GM19043 (cell line): ENCODE data around the gene LRCH3.
A peak's percentile ranks its signal among the peaks of the same experiment; 100 is the strongest.

ENCODE experiments used
- ATAC-seq: cut with Tn5 transposase; IDR thresholded peaks from one replicate; pipeline ENCODE4 v1.9.1; 2021; ENCODE audit warnings: low read depth; ENCODE audit not compliant: unreplicated experiment

Gene LRCH3

GRCh38 chr3:197791113-197791891 is at the start of gene LRCH3:
TSS of gene LRCH3 (plus strand) at chr3:197791254. CDS start at chr3:197791279, 25 bp downstream.
- peak; percentile 72 for ATAC-seq

GRCh38 chr3:197742787-197743186 is 48.3 kb upstream of the LRCH3 start:
- no peak for ATAC-seq

- ATAC-seq: no peak
Measured at GRCh38 chr3:197746209-197746608, 44.8 kb upstream of the LRCH3 start.

GRCh38 chr3:197746801-197747237 is 44.2 kb upstream of the LRCH3 start:
- no peak for ATAC-seq

GRCh38 chr3:197748597-197749314 is 42.3 kb upstream of the LRCH3 start:
- no peak for ATAC-seq

GRCh38 chr3:197749315-197749600 is 41.8 kb upstream of the LRCH3 start:
- ATAC-seq: peak; percentile 36

GRCh38 chr3:197749601-197750395 is 41.3 kb upstream of the LRCH3 start, which contains the start of gene FYTTD1:
TSS of gene FYTTD1 (plus strand) at chr3:197749883. CDS start at chr3:197749972, 89 bp downstream.
- peak; percentile 77 for ATAC-seq

- peak; percentile 43 for ATAC-seq
Measured at GRCh38 chr3:197750396-197750831, 40.6 kb upstream of the LRCH3 start.

GRCh38 chr3:197750858-197751737 is 40.0 kb upstream of the LRCH3 start:
- no peak for ATAC-seq

- ATAC-seq: no peak
Measured at GRCh38 chr3:197752107-197752506, 38.9 kb upstream of the LRCH3 start.

GRCh38 chr3:197753263-197753662 is 37.8 kb upstream of the LRCH3 start:
- ATAC-seq: no peak

GRCh38 chr3:197756704-197757103 is 34.4 kb upstream of the LRCH3 start:
- no peak for ATAC-seq

GRCh38 chr3:197758512-197758911 is 32.5 kb upstream of the LRCH3 start:
- no peak for ATAC-seq

GRCh38 chr3:197761784-197762183 is 29.3 kb upstream of the LRCH3 start:
- ATAC-seq: no peak

GRCh38 chr3:197775317-197775716 is 15.7 kb upstream of the LRCH3 start:
- ATAC-seq: no peak

- ATAC-seq: no peak
Measured at GRCh38 chr3:197782230-197782629, 8.8 kb upstream of the LRCH3 start.

GRCh38 chr3:197784019-197784585 is 7.0 kb upstream of the LRCH3 start:
- no peak for ATAC-seq

- ATAC-seq: no peak
Measured at GRCh38 chr3:197787412-197787811, 3.6 kb upstream of the LRCH3 start.

GRCh38 chr3:197789309-197789708 is 1.7 kb upstream of the LRCH3 start:
- ATAC-seq: no peak

- no peak for ATAC-seq
Measured at GRCh38 chr3:197790033-197790432, 1.0 kb upstream of the LRCH3 start.
